RWPE1 (cell line): ENCODE results near the gene PIAS2.
"Not testable (repeated sequence)": the region's sequence is repeated elsewhere in the genome, so short reads cannot be mapped to it uniquely, and the experiment has no call there.

ENCODE experiments used
- CTCF ChIA-PET: fragments of 350-600 bp; sonication (Branson Sonifier 250); formaldehyde crosslinking; extraction: SDS; loops from one replicate; lab custom pipeline; 2021; lab: Yijun Ruan, JAX
- POLR2A ChIA-PET: fragments of 400-600 bp; formaldehyde crosslinking; extraction: SDS; loops from one replicate; lab custom pipeline; 2020; ENCODE audit warnings: antibody characterized with exemption; ENCODE audit not compliant: low non-redundant PET; lab: Yijun Ruan, JAX
- DNase-seq: peaks from one replicate; pipeline ENCODE4 v3.0.0; 2012; ENCODE audit warnings: low spot score
- H3K27ac ChIP-seq: fragments of 450-650 bp; 2 replicates; pipeline ENCODE4 v1.5.1; 2017
- CTCF ChIP-seq: fragments of 450-650 bp; conservative IDR thresholded peaks from 2 replicates; pipeline ENCODE4 v1.5.1; 2017; ENCODE audit warnings: low read depth, mild to moderate bottlenecking

PIAS2 gene

DNA sequence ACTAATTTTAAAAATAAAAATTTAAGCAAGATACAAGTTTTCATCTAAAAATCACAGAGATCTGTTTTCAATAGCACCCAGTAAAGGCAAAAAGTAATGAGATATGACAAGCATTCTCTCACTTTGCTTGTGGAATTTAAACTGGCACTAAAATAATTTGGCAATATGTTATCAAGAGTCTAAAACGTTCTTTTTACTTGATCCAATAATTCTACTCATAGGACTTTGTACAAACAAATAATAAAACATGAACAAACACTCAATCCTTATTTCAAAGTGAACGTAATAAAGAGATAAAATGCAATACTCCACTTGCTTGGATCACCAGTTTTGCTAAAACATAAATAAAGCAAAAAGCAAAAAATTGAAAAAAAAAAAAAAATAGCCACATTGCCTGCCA lies 30.4 kb downstream of the PIAS2 start:
- ChIA-PET POLR2A (no interaction called here), CTCF (interaction anchor here (0.6 kb wide), 1 partner anchor 117 kb away, joined by 3 read pairs; no protein-coding TSS in a partner anchor)
- DNase-seq = no peak
- TF ChIP-seq CTCF = no peak
- no peak overlapping the region for H3K27ac ChIP-seq

- CTCF ChIA-PET = no interaction called here
- no peak overlapping the region for H3K27ac ChIP-seq
Observed at GRCh38 chr18:46883180-46883579, 34.1 kb downstream of the PIAS2 start.

DNA sequence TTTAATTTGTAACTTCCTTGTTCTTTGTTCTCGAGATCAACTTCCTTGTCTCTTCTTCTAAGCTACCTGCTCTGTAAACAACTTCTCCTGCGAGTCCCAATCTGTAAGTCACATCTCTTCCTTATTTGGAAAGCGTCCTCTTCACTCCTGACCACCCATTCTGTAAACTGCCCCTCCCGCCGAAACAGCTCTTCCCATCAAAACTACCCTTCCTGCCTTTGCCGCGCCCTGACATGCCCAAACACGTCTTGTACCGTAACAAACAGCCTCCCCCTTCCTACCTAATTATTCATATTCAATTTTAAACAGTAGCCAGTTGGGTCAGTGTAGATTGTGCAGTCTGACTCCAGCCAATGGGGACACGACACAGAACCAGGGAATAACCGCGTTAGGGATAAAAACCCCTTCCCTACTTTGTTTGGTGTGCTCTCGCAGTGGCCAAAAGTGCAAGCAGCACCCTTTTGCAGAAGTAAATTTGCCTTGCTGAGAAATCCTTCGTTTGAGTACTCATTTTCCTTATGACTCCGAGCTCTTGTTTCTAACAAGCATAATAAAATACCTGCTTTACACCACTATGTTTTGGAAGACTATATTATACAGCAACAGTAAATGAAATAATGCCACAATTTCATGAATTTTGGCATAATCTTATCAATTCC lies 39.8 kb downstream of the PIAS2 start:
- ChIA-PET CTCF (interaction anchor here (0.7 kb wide), 1 partner anchor 24 kb away, joined by 3 read pairs; no protein-coding TSS in a partner anchor), POLR2A (no interaction called here)
- H3K27ac ChIP-seq = no peak overlapping the region
- no peak for DNase-seq
- no peak for TF ChIP-seq CTCF

More at GRCh38 chr18:46883180-46883579, 34.1 kb downstream of the PIAS2 start:
- POLR2A ChIA-PET = no interaction called here
- TF ChIP-seq CTCF = no peak
- DNase-seq = no peak

DNA sequence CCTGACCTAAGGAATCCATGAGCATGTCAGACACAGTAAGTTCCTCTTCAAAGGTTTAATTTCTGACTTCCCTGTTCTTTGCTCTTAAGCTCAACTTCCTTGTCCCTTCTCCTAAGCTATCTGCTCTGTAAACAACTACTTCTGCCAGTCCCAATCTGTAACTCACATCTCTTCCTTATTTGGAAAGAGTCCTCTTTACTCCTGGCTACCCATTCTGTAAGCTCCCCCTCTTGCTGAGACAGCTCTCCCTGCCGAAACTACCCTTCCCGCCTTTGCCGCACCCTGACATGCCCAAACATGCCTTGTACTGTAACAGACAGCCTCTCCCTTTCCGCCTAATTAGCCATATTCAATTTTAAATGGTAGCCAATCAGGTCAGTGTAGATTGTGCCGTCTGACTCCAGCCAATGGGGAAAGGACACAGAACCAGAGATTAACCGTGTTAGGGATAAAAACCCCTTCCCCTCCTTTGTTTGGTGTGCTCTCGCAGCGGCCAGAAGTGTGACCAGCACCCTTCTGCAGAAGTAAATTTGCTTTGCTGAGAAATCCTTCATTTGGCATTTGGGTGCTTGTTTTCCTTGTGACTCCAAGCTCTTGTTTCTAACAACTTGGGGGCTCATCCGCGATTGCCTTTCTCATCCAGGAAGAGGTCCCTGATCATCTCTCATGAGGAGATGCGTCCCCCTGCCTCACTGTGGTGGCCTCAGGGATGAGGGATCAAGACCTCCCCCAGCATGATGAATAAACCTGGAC lies 49.0 kb downstream of the PIAS2 start:
- ChIA-PET CTCF (no interaction called here), POLR2A (no interaction called here)
- DNase-seq = no peak
- TF ChIP-seq CTCF = no peak
- no peak overlapping the region for H3K27ac ChIP-seq

GRCh38 chr18:46867367-46868143 lies 49.8 kb downstream of the PIAS2 start:
- no peak overlapping the region for H3K27ac ChIP-seq
- ChIA-PET CTCF (no interaction called here), POLR2A (no interaction called here)
- no peak for DNase-seq
- no peak for TF ChIP-seq CTCF

DNA sequence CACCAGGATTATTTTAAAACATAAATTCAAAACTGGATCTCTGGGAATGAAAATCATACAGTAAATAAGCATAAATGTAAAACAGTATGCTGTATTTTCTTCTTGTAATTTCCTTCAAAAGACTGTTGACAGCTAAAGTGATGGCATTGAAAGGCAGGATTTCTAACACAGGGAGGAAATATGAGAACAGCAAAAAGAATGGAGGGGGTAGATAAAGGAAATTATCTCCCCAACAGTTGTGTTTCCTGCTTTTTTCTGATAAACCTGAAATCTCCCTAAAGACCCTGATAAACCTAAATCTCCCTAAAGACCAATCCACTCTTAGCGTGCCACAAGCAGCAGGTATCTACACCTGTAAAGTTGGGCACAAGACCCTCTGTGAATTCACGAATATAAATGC lies 50.8 kb downstream of the PIAS2 start:
- no peak overlapping the region for H3K27ac ChIP-seq
- no peak for TF ChIP-seq CTCF
- no peak for DNase-seq
- CTCF ChIA-PET = no interaction called here
- POLR2A ChIA-PET = no interaction called here

GRCh38 chr18:46865245-46865644 lies 52.1 kb downstream of the PIAS2 start:
- CTCF ChIA-PET, H3K27ac ChIP-seq, POLR2A ChIA-PET, DNase-seq: not testable (repeated sequence)
